Measurements from ENCODE around the gene PRDM9.
"Not testable (repeated sequence)": the region's sequence is repeated elsewhere in the genome, so short reads cannot be mapped to it uniquely, and the experiment has no call there.

Gene PRDM9

DNA sequence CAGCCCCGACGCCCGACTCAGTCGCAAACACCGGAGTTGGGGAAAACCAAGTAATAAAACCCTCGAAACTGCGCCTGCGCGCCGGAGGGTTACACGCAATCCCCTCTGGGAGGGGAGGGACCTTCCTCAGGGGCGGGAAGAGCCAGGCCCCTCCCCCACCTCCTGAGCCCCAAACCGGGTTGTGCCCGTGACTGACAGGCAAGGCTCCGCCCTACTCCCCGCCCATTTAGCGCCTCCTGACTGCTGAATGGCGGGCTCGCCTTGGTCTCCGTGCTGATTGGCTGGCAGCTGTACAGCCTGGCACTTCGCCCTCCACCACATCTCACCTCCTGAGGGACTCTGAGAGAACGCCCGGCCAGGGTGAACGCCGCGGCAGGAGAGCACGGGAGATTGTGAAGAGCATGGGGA is at the start of gene PRDM9:
Gene PRDM9, plus strand, starts transcription at position 332 of the 408 bp plus-strand sequence. CDS start 1,425 bp downstream, outside the sequence.
- DNase-seq (ENCODE audit: low read depth), result no peak

DNA sequence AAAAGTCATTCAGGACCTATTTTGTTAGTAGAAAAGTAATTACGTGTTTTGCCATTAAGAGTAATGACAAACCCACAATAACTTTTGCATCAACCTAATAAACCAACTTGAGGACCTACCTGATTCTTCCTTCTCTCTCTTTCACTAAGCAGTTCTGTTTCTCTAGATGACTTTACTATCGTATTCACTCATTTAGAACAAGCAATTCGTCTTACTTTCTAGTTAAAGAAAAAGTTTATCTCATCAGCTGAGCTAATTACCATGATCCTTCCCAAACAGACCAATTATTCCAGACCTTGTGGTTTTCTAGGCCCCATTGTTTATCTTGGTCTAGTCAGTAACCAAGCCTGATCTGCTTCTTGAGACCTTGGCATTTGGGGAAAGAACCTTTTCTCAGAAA is 49.6 kb upstream of the PRDM9 start:
- DNase-seq (ENCODE audit: low read depth), result no peak

DNA sequence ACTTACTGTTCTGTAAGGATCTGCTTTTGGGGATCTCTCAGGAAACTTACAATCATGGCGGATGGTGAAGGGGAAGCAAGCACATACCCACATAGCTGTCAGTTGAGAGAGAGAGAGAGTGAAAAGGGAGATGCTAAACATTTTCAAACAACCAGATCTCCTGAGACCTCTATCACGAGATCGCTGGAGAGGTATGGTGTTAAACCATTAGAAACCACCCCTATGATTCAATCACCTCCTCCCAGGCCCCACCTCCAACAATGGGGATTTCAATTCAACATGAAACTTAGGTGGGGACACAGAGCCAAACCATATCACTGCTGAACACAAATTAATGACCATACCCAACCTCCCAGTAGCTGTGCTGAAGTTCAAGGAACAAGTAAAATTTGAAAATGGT is 48.2 kb upstream of the PRDM9 start:
- DNase-seq (ENCODE audit: low read depth), result no peak

DNA sequence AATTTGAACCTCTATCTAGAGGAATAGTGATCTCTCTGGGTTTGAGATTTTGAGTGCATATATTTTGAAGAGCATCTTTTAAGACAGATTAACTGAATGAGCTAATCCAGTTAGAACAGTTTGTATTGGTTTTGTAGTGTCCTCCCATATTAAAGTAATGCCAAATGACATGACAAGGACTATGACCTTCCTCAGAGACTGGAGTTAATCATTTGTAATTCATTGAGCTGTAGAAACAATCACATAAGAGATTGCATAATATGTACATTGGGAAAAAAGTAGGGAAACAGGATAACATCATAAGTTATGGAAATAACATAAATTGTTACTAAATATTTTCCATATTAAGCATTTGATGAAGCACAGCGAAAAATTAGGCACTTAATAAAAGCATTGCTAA is 45.8 kb upstream of the PRDM9 start:
- no peak for DNase-seq (ENCODE audit: low read depth)

DNA sequence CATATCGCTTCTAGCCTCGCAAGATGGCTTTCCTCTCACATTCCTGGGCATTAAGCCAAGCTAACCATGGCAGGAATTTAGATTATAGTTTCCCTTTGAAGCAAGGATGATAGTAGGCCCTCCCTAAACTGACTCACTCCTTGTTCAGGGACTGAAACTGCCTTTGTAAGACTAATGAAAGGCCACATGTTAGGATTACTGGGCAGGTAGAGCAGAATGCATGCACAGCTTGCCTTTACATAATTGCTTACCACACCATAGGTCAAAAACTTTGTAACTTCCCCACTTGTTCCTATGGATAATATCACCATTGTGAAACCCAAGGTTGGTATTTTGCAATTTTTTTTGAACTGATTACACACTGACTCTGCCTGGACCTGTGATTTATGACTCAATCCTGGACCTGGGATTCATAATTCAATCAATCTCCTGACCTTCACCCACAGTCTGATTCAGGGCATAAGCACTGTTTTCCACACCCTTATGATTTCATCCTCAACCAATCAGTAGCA is 41.0 kb upstream of the PRDM9 start:
- no peak for DNase-seq (ENCODE audit: low read depth)

DNA sequence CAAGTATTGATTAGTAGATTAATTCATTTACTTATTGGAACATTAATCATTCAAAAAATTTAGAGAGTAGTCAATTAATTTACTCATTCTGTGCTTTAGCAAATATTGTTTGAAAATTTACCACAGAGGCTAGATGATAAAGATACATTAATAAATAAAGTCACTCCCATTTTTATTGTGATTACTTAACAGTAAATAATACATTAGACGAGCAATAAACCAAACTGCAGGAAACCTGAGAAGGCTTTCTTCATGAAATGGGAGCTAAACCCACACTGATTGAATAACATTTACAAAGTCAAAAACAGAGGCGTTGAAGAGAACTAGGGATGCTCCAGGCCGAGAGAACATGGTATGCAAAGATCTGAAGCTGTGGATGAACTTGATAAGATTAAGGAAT is 38.8 kb upstream of the PRDM9 start:
- DNase-seq (ENCODE audit: low read depth), result no peak

DNA sequence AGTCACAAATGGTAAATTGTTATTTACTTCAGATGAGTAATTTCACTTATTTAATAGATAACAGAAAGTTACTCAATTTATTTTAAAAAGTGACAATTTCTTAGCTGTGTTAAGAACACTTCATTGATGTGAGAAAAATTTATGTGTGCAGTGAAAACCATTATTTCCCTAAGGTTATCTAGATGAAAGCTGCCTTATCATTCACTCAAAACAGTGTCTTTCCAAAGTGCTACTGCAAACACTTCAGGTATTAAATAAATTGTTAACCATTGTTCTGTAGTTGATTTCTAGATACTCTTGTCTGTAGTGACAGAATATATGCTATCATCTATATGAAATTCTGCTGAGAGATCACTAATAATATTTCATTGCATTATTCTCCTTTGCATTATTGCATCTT is 33.5 kb upstream of the PRDM9 start:
- no peak for DNase-seq (ENCODE audit: low read depth)

DNA sequence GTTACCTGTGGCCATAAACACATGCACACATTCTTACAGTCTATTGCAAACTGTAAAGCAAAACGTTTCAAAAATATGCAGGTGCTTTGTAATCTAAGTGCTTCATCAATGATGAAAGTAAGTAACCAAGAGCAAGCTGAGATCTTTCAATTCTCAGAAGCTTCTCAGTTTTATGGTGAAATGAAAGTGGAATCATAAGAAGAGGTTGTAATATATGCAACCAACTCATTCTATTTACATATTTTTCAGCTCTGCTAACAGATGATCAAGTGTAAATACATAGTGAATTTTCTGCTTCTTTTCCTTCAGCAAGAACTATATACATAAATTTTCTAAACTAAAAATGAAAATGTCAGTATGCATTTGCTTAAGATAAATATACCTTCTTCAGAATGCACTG is 33.1 kb upstream of the PRDM9 start:
- no peak for DNase-seq (ENCODE audit: low read depth)

DNA sequence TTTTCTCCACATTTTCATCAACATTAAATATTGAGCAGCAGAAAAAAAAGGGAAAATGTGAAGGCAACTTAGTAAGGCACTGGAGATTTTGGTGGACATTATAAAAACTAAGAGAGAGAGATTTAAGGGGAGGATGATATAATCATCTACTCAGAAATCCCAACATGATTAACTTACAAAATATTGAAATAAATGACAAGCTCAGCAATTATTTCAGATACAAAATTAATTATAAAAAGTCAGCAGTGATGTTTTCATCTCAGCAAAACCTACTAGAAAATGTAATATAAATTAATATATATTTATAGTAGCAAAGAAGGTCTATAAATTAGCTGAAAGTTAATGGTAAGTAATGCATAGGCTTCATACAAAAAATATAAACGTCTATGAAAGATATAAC is 30.8 kb upstream of the PRDM9 start:
- no peak for DNase-seq (ENCODE audit: low read depth)

DNA sequence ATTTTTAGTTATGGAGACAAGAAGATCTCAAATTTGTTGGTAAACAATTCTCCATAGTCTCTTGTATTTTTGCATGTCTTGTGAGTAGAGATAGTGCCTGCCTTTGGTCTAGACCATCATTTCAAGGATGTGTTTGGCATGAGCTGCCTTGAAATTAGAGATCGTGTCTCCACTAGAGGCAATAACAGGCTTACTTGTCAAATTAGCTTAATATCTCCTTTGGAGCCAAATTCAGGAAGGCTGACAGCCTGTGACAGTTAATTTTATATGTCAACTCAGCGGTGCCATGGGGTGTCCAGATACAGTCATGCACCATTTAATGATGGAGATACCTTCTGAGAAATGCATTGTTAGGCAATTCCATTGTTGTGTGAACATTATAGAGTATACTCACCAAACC is 24.8 kb upstream of the PRDM9 start:
- DNase-seq (ENCODE audit: low read depth), result no peak

DNA sequence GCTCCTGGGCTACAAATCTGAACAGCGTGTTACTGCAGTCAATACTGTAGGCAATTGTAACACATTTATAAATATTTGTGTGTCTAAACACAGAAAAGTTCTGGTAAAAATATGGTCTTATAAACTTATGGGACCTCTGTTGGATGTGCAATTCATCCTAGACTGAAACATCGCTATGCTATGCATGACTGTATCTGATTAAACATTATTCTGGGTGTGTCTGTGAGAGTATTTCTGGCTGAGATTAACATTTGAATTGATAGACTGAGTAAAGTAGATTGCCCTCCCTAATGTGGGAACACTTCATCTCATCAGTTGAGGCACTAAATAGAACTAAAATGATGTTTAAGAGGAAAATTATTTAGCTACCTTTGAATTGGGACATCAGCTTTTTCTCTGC is 24.3 kb upstream of the PRDM9 start:
- no peak for DNase-seq (ENCODE audit: low read depth)

DNA sequence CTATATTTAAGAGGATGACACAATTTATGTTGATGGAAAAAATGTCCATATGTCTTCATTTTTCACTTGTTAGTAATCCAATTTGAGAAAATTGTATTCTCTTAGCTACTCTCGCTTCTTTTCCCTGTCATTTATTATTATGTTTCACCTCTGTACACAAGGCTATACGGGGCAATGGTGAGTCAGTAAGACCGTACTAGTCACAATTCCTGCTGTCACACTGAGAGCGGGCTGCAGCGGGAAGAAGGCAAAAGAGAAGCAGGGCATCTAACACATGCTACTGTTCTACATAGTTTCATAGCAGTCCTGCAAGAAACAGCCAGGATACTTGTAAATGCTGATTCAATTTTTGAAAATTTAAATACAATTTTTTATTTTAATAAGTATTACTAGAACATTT is 23.3 kb upstream of the PRDM9 start:
- no peak for DNase-seq (ENCODE audit: low read depth)

DNA sequence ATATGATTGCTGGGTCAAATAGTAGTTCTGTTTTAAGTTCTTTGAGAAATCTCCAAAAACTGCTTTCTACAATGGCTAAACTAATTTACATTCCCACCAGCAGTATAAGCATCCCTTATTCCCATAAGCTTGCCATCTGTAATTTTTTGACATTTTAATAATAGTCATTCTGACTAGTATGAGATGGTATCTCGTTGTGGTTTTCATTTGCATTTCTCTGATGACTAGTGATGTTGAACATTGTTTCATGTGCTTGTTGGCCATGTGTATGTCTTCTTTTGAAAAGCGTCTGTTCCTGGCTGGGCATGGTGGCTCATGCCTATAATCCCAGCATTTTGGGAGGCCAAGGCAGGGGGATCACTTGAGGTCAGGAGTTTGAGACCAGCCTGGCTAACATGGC is 21.2 kb upstream of the PRDM9 start:
- DNase-seq (ENCODE audit: low read depth), result not testable (repeated sequence)

DNA sequence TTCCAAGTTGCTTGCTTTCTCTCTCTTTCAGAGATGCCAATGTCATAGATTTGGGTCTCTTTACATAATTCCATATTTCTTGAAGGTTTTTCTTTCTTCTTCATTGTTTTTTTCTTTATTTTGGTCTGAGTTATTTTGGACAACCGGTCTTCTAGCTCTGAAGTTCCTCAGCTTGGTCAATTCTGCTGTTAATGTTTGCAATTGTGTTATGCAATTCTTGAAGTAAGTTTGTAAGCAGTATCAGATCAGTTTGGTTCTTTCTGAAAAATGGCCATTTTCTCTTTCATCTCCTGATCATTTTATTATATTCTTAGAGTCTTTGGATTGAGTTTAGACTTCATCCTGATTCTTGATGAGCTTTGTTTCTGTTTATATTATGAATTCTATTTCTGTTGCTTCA is 16.4 kb upstream of the PRDM9 start:
- no peak for DNase-seq (ENCODE audit: low read depth)

DNA sequence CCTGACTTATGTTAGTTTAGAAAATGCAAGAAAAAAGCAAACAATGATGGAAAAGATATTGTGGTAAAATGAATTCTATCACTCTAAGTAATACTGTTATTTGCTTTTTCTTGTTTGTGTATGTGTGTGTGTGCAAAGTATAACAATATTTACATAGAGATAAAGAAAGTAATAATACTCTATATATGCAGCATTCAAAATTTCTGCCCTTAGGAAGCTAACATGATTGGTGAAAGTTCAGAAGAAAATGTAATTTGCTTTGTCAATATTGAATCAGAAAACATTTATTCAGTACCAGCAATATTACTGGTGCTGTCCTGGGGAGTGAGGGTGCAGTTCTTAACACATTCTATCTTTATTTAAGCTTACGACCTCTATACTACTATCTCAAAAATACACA is 12.9 kb upstream of the PRDM9 start:
- DNase-seq (ENCODE audit: low read depth), result no peak

DNA sequence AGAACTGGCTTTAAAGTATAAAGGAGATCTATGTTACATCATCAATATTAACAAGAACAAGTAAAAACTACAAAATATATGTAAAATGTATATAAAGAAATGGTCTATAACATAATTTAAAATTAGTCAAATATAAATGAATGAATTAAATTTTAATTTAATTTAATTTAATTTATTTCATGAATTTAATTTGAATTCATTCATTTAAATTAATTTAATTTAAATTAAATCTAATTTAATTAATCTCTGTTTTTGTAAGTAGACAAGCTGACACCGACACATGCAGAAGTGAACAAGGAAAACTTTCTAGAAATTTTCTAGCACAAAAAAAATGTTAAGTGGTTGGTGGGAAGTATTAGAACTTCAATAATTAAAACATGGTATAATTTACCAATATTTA is 10.8 kb upstream of the PRDM9 start:
- no peak for DNase-seq (ENCODE audit: low read depth)

DNA sequence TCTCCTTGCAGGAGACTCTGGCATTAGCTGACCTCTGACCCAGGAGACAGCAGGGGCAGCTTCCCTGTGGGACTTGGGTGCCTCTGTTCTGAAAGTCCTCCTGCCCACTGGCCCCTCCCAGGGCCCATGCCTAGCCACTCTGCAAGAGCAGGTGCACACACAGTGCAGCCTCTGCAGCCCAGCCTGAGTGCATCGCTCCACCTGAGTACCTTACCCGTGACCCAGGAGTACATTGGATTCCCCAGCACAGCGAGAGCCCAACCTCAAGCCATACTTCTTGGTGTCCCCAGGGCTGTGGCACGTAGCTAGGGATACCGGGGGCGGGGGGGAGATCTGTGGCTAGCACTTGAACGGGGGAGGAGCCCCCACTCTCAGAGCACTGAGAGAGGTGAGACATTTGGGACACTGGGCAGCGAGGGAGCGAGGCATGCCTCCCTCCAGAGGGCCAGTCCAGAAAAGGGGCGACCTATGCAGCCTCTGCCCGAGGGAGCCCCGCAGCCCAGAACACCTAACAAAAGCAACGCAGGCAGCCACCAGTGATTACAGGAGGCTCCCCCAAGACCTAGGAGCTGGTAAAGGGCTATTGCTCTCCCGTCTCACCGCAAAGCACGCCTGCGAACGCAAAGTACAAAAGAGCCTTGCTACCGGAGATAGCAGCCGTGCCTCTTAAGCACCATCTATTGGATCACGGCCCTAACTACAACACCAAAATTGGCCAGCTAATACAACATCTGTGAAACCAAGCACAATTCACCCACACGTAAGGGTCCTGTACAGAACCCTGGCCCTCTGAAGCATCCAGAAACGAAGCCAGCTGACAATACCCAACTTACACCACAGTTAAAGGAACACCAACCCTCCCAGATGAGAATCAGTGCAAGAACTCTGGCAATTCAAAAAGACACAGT is 826 bp upstream of the PRDM9 start:
- DNase-seq (ENCODE audit: low read depth), result no peak

DNA sequence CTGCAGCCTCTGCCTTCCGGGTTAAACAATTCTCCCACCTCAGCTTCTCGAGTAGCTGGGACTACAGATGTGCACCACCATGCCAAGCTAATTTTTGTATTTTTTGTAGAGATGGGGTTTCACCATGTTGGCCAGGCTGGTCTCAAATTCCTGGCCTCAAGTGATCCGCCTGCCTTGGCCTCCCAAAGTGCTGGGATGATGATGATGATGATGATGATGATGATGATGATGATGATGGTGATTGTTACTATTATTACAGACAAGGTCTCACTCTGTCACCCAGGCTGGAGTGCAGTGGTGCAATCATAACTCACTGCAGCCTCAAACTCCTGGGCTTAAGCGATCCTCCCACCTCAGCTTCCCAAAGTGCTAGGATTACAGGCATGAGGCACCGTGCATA is 3.0 kb downstream of the PRDM9 start:
- not testable (repeated sequence) for DNase-seq (ENCODE audit: low read depth)

DNA sequence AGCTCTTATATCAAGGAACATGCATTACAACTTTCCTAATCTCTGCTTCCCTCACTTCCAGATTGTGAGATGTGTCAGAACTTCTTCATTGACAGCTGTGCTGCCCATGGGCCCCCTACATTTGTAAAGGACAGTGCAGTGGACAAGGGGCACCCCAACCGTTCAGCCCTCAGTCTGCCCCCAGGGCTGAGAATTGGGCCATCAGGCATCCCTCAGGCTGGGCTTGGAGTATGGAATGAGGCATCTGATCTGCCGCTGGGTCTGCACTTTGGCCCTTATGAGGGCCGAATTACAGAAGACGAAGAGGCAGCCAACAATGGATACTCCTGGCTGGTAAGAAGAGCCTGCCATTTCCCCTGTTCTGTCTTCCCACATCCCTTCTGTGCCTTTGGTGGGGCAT is 15.1 kb downstream of the PRDM9 start:
- DNase-seq (ENCODE audit: low read depth), result no peak

DNA sequence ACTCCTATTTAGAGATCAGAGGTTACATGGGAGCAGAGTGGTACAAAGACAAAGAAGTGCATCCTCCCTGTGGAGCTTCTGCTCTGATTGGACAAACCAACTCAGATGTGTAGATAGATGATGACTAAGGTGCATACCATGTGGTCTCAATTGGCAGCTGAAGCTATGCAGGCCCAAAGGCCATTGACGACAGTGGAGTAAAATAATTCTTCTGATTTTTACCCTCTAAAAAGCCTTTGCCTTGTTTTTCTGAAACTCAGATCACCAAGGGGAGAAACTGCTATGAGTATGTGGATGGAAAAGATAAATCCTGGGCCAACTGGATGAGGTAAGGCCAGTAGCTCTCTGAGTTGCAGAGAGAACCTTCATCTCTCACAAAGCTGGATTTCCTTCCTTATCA is 15.6 kb downstream of the PRDM9 start:
- no peak for DNase-seq (ENCODE audit: low read depth)

DNA sequence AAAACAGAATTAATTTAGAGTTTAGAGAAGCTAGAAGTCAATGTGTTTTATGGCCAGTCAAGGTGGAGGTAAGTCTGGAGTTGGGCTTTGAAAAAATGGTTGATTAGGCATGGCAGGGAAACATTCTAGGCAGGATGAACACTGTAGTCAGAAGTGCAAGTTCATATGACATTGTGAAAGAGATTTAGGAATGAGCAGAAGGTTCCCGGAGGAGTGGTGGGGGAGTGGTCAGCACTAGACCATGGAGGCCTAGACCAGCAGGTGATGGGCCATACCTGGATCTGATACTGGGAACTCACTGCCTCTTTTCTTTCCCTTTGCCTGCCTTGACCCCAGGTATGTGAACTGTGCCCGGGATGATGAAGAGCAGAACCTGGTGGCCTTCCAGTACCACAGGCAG is 16.6 kb downstream of the PRDM9 start:
- no peak for DNase-seq (ENCODE audit: low read depth)

DNA sequence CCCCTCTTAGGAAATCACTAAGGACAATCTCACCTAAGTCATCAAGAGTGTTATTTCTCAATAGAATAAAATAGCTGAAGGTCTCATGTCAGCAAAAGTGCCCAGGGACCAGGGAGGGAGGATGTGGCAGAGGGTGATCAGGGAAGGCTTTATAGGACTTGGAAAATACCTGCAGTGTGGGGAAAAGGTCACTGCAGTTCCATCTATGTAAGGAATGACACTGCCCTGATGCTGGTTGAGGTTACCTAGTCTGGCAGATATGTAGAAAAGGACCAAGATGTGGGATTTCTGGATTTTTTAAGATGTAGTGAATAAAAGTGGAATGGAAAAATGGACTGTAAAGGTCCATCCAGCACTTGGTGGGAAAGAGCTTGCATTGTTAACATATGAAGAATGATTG is 18.3 kb downstream of the PRDM9 start:
- DNase-seq (ENCODE audit: low read depth), result no peak

DNA sequence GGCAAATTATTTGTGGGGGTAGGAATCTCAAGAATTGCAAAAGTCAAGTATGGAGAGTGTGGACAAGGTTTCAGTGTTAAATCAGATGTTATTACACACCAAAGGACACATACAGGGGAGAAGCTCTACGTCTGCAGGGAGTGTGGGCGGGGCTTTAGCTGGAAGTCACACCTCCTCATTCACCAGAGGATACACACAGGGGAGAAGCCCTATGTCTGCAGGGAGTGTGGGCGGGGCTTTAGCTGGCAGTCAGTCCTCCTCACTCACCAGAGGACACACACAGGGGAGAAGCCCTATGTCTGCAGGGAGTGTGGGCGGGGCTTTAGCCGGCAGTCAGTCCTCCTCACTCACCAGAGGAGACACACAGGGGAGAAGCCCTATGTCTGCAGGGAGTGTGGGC is 19.2 kb downstream of the PRDM9 start:
- not testable (repeated sequence) for DNase-seq (ENCODE audit: low read depth)

Data from activated T-cell treated with anti-CD3 and anti-CD28 coated beads for 1 hour (primary cell).